HepG2 (cell line): ENCODE results near the gene PSMC3IP. TPM values are rescaled to one million over a fixed set of nuclear protein-coding genes. Genes with fewer than 3 reads are reported as not detected.

Experiments used
- EED ChIP-seq: sonication (generic); formaldehyde crosslinking; IDR thresholded peaks from 2 replicates; pipeline ENCODE4 v1.5.0; 2020; ENCODE audit warnings: mild to moderate bottlenecking, missing genetic modification reagents
- FOXM1 ChIP-seq: sonication (generic); formaldehyde crosslinking; IDR thresholded peaks from 2 replicates; pipeline ENCODE4 v1.5.0; 2020; ENCODE audit warnings: missing genetic modification reagents
- IRF2 ChIP-seq: IDR thresholded peaks from 2 replicates; pipeline ENCODE4 v1.6.1; 2018; ENCODE audit warnings: missing genetic modification reagents, missing compliant biosample characterization
- KLF12 ChIP-seq: sonication (generic); formaldehyde crosslinking; IDR thresholded peaks from 2 replicates; pipeline ENCODE4 v1.4.0; 2020; ENCODE audit warnings: missing genetic modification reagents, borderline replicate concordance
- NFAT5 ChIP-seq: sonication (generic); formaldehyde crosslinking; IDR thresholded peaks from 2 replicates; pipeline ENCODE4 v1.4.0; 2020; ENCODE audit warnings: missing genetic modification reagents
- SIN3B ChIP-seq: fragments of 150-350 bp; IDR thresholded peaks from 2 replicates; pipeline ENCODE4 v1.6.1; 2014; ENCODE audit warnings: low read length
- SMAD3 ChIP-seq: sonication (generic); formaldehyde crosslinking; IDR thresholded peaks from 2 replicates; pipeline ENCODE4 v1.4.0; 2020; ENCODE audit warnings: missing genetic modification reagents
- ZNF44 ChIP-seq: sonication (generic); formaldehyde crosslinking; IDR thresholded peaks from 2 replicates; pipeline ENCODE4 v1.5.1; 2020; ENCODE audit warnings: mild to moderate bottlenecking, missing genetic modification reagents
- ZNF678 ChIP-seq: sonication (generic); formaldehyde crosslinking; IDR thresholded peaks from 2 replicates; pipeline ENCODE4 v1.4.0; 2020; ENCODE audit warnings: mild to moderate bottlenecking, missing genetic modification reagents
- ZNF768 ChIP-seq: sonication (generic); formaldehyde crosslinking; IDR thresholded peaks from 2 replicates; pipeline ENCODE4 v1.4.0; 2020; ENCODE audit warnings: missing genetic modification reagents
- ZNF879 ChIP-seq: sonication (generic); formaldehyde crosslinking; IDR thresholded peaks from 2 replicates; pipeline ENCODE4 v1.8.1; 2023; ENCODE audit warnings: missing genetic modification reagents
- polyA plus RNA-seq, 8 experiments: library from polyadenylated mRNA; depleted of rRNA in 3 of 8; stranded (reverse) in 7 of 8; unstranded in 1 of 8; fragments of >200 nt; fragmentation: Illumina TruSeq in 4 of 8; extraction: Trizol in 4 of 8; gene quantifications; 2 replicates each; pipeline versions ENCODE4 v1.2.1 to v1.2.3, GENCODE V29; 2011 to 2016; ENCODE audit warnings: low read depth in 4 of 8, missing spikeins in 1 of 8, mixed read lengths in 1 of 8; ENCODE audit not compliant: insufficient read depth in 1 of 8
- total RNA-seq, 5 experiments: library from RNA; depleted of rRNA; stranded (reverse); fragments of >200 nt; fragmentation: Illumina TruSeq; extraction: Trizol; gene quantifications; 2 replicates each; pipeline ENCODE4 v1.2.3, GENCODE V29; 2016; ENCODE audit warnings: low read depth in 1 of 5
- TF ChIP-seq, protein P1 (sequence below): sonication (generic); formaldehyde crosslinking; IDR thresholded peaks from 2 replicates; pipeline ENCODE4 v1.4.0; 2020; ENCODE audit warnings: missing genetic modification reagents, borderline replicate concordance
- TF ChIP-seq, protein P2 (sequence below): sonication (generic); formaldehyde crosslinking; IDR thresholded peaks from 2 replicates; pipeline ENCODE4 v1.5.1; 2020; ENCODE audit warnings: missing genetic modification reagents, mild to moderate bottlenecking, borderline replicate concordance
- TF ChIP-seq, protein P3 (sequence below): sonication (generic); formaldehyde crosslinking; IDR thresholded peaks from 2 replicates; pipeline ENCODE4 v1.5.0; 2020; ENCODE audit warnings: missing genetic modification reagents
- TF ChIP-seq, protein P4 (sequence below): fragments of 450-650 bp; IDR thresholded peaks from 2 replicates; pipeline ENCODE4 v1.6.1; 2017; ENCODE audit warnings: mild to moderate bottlenecking

The PSMC3IP gene
- total and polyA plus RNA-seq, 2 of the 13 experiments (the other 11 are each of a cell fraction or from before 2014, with no cell fraction given), result 6.5 to 22.4 TPM

DNA sequence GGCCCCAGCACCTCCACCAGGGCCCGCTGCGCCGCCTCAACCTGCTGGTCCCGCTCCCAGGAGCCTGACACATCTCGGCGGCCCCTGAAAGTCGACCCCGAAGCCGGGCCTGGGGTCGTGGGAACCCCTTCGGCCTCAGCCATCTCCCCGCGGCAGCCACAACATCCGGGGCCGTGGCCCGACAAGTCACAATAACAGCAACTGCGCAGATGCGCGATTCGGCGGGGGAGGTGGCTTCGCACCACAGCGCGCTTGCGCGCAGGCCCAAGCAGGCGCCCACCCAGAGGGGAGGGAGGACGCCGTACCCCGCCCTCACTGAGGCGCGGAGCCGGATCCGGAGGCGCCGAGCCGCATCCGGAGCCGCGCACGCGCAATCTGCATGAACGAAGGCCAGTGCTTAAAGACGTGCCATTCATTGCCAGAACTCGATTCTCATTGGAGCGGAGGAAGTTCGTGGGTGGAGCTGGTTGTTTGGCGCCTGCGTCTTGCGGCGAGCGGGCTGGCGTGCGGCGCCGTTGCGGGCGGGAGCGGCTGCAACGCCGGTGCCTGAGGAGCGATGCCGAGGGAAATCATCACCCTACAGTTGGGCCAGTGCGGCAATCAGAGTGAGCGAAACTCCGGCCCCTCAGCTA lies 31.8 kb upstream of the PSMC3IP start, which contains the start of the genes RETREG3 and TUBG1 (continued):
- TF ChIP-seq, protein P1, sequence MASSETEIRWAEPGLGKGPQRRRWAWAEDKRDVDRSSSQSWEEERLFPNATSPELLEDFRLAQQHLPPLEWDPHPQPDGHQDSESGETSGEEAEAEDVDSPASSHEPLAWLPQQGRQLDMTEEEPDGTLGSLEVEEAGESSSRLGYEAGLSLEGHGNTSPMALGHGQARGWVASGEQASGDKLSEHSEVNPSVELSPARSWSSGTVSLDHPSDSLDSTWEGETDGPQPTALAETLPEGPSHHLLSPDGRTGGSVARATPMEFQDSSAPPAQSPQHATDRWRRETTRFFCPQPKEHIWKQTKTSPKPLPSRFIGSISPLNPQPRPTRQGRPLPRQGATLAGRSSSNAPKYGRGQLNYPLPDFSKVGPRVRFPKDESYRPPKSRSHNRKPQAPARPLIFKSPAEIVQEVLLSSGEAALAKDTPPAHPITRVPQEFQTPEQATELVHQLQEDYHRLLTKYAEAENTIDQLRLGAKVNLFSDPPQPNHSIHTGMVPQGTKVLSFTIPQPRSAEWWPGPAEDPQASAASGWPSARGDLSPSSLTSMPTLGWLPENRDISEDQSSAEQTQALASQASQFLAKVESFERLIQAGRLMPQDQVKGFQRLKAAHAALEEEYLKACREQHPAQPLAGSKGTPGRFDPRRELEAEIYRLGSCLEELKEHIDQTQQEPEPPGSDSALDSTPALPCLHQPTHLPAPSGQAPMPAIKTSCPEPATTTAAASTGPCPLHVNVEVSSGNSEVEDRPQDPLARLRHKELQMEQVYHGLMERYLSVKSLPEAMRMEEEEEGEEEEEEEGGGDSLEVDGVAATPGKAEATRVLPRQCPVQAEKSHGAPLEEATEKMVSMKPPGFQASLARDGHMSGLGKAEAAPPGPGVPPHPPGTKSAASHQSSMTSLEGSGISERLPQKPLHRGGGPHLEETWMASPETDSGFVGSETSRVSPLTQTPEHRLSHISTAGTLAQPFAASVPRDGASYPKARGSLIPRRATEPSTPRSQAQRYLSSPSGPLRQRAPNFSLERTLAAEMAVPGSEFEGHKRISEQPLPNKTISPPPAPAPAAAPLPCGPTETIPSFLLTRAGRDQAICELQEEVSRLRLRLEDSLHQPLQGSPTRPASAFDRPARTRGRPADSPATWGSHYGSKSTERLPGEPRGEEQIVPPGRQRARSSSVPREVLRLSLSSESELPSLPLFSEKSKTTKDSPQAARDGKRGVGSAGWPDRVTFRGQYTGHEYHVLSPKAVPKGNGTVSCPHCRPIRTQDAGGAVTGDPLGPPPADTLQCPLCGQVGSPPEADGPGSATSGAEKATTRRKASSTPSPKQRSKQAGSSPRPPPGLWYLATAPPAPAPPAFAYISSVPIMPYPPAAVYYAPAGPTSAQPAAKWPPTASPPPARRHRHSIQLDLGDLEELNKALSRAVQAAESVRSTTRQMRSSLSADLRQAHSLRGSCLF (CRISPR knock-in tag), result peak; percentile 83; the same call in 1 of the 2 replicates
- TF ChIP-seq NFAT5 (peak; percentile 86), SMAD3 (CRISPR knock-in tag) (no peak), ZNF678 (CRISPR knock-in tag) (no peak), ZNF44 (CRISPR knock-in tag) (no peak; the same call in 1 of the 2 replicates), ZNF879 (CRISPR knock-in tag) (no peak), IRF2 (peak; percentile 59; the same call in 1 of the 2 replicates), FOXM1 (CRISPR knock-in tag) (no peak), SIN3B (0 out of 2 replicates have a peak, but pooled peaks have one; percentile 9), KLF12 (peak; percentile 66), EED (CRISPR knock-in tag) (no peak), ZNF768 (CRISPR knock-in tag) (peak; percentile 54; the same call in 1 of the 2 replicates)
- TF ChIP-seq, protein P2, sequence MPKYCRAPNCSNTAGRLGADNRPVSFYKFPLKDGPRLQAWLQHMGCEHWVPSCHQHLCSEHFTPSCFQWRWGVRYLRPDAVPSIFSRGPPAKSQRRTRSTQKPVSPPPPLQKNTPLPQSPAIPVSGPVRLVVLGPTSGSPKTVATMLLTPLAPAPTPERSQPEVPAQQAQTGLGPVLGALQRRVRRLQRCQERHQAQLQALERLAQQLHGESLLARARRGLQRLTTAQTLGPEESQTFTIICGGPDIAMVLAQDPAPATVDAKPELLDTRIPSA (CRISPR knock-in tag), result peak; percentile 27; the same call in 1 of the 2 replicates
- TF ChIP-seq, protein P3, sequence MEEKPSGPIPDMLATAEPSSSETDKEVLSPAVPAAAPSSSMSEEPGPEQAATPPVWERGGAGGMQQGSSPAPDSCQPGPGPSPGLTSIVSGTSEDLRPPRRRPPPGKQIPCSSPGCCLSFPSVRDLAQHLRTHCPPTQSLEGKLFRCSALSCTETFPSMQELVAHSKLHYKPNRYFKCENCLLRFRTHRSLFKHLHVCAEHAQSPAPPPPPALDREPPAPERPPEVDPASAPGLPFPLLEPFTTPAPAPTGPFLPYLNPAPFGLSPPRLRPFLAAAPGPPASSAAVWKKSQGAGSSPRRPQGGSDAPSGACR (CRISPR knock-in tag), result peak; percentile 95
- TF ChIP-seq, protein P4, sequence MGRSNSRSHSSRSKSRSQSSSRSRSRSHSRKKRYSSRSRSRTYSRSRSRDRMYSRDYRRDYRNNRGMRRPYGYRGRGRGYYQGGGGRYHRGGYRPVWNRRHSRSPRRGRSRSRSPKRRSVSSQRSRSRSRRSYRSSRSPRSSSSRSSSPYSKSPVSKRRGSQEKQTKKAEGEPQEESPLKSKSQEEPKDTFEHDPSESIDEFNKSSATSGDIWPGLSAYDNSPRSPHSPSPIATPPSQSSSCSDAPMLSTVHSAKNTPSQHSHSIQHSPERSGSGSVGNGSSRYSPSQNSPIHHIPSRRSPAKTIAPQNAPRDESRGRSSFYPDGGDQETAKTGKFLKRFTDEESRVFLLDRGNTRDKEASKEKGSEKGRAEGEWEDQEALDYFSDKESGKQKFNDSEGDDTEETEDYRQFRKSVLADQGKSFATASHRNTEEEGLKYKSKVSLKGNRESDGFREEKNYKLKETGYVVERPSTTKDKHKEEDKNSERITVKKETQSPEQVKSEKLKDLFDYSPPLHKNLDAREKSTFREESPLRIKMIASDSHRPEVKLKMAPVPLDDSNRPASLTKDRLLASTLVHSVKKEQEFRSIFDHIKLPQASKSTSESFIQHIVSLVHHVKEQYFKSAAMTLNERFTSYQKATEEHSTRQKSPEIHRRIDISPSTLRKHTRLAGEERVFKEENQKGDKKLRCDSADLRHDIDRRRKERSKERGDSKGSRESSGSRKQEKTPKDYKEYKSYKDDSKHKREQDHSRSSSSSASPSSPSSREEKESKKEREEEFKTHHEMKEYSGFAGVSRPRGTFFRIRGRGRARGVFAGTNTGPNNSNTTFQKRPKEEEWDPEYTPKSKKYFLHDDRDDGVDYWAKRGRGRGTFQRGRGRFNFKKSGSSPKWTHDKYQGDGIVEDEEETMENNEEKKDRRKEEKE, result no peak
